Muscle of arm (tissue), 12 donors: ENCODE measurements around the gene GNA15. TPM values are rescaled to one million over a fixed set of nuclear protein-coding genes. Genes with fewer than 3 reads are reported as not detected.

ENCODE experiments used
- DNase-seq: peaks from one replicate; pipeline ENCODE4 v3.0.0-alpha.2; 2013
- polyA plus RNA-seq, 12 donors: library from polyadenylated mRNA; unstranded; fragments of 120-200 nt; gene quantifications; one replicate each; pipeline ENCODE4 v1.2.1, GENCODE V29; 2013; ENCODE audit not compliant: insufficient read length in 12 of 12

GNA15 gene
- polyA plus RNA-seq, 12 donors = 0.93 to 8.7 (median 1.5) TPM; not detected in 2

DNA sequence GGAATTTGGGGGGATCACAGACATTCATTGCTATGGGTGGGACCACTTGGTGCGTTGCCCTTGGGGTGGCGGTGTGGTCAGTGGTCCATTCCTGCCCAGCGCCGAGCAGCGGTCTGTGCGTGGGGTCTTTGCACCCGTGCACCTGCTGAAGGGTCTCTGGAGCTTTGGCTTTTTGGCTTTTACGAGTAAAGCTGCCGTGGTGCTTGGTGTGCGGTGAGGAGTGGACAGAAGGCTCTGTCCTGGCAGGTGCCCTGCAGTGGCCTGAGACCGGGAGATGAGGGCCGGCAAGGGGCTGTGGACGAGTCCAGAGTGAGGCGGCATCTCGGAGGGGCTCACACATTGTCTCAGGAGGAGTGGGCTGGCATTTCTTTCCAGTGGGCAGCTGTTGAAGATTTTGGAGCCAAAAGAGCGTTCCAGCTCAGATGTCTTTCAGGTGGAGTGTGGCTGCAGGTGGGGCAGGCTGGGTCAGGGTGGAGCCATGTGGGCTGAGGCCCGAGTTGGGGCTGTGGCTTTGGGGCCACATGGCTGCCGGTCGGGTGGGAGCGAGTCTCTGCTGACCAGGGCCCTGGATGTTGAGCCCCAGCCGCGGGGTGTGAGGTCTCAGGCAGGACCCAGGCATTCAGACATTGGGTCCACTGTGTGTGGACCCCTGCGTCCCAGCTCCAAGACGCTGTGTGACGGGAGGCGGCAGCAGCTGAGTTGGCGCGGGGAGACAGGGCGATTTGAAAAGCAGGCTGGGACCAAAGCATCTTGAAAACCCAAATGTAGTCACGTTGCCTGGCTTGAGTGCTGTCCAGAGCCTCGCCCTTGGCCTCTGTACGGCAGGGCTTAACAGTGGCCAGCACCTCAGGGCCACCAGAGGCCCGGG lies 30.0 kb upstream of the GNA15 start:
- DNase-seq = no peak

DNA sequence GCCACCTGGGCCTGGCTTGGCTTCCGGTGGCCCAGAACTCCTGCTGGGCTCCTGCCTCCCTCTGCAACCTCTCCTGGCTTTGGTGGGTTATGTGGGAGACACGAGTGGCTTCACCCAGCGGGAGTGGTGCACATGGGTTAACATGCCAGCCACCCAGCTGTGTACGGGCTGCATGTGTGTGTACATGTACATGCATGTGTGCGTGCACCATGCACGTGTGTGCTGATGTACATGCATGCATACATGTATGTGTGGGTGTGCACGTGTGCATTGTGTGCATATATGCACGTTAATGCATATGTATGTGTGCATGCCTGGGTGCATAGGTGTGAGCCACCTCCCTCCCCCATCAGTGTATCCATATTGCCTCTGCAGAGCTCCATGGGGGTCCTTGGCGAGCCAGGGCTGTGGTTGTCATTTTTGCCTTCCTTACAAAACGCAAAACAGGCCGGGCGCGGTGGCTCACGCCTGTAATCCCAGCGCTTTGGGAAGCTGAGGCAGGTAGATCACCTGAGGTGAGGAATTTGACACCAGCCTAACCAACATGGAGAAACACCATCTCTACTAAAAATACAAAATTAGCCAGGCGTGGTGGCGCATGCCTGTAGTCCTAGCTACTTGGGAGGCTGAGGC lies 29.2 kb upstream of the GNA15 start:
- no peak for DNase-seq

DNA sequence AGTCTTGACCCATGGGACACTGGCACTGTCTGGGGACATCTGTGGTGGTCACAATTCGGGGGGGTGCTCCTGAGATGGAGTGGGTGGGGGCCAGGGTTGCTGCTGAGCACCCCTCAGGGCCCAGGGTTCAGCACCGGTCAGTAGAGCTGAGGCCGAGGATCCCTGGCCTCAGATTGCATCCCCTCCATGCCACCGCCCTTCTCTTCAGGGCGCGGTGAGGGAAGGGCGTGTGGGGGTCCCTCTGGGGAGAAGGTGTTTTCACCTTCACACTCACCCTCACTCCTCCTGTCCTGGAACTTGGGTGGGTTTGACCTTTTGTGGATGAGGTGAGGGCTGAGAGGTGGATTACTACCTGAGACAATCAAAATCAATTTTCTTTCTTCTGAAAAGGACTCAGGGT lies 28.2 kb upstream of the GNA15 start:
- no peak for DNase-seq

DNA sequence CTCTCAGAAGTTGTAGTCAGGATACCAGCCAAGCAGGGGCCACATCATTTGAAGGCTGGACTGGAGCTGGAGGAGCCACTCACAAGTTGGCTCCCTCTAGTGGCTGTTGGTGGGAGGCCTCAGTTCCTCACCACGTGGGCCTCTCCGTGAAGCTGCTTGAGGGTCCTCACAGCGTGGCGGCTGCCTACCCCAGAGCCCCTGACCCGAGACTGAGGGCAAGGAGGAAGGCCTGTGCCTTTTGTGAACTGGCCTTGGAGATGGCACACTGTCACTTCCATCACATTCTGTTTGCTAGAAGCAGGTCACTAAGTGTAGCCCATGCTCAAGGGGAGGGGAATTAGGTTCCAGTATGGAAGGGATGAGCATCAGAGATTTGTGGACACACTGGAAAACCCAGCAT lies 27.1 kb upstream of the GNA15 start:
- DNase-seq = no peak

DNA sequence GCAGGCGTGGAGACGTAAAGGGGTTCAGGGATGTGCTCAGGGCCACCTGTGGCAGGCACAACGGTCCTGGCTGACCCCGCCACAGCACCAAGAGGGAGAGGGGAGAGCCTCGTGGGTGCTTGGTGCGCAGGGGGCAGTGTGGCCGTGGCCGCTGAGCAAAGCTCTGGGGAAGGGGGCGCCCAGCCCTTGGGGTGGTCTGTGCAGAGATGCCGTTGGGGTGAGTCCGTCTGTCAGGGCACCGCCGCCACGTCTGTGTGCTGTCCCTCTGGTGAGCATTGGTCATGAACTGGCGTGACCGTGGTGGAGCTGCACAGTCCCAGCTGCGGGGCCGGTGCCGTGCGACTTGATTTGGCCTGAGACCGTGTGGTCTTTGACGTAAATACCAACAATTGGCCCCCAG lies 26.3 kb upstream of the GNA15 start:
- no peak for DNase-seq

DNA sequence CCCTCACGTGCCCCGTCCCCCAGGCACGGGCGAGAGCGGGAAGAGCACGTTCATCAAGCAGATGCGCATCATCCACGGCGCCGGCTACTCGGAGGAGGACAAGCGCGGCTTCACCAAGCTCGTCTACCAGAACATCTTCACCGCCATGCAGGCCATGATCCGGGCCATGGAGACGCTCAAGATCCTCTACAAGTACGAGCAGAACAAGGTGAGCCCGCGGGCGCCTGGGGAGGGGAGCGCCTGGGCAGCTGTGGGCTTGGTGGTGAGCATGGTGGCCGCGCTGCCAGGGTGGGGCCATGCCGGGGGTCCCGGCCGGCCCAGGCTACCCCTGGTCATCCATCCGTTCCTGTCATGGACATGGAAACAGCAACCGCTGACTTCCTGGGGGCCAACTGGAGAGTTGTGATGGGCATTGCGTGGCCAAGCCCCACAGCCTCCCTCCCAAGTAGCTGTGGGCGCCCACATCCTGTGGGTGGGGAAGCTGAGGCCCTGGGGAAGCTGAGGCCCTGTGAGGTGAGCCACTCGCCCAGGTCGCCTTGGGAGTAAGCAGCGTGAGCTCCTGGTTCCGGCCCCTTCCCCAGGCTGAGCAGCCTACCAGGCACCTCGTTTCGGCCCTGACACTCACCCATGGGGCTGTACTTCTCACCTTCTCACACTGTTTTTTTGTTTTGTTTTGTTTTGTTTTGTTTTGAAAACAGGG lies 25.6 kb upstream of the GNA15 start:
- DNase-seq = no peak

DNA sequence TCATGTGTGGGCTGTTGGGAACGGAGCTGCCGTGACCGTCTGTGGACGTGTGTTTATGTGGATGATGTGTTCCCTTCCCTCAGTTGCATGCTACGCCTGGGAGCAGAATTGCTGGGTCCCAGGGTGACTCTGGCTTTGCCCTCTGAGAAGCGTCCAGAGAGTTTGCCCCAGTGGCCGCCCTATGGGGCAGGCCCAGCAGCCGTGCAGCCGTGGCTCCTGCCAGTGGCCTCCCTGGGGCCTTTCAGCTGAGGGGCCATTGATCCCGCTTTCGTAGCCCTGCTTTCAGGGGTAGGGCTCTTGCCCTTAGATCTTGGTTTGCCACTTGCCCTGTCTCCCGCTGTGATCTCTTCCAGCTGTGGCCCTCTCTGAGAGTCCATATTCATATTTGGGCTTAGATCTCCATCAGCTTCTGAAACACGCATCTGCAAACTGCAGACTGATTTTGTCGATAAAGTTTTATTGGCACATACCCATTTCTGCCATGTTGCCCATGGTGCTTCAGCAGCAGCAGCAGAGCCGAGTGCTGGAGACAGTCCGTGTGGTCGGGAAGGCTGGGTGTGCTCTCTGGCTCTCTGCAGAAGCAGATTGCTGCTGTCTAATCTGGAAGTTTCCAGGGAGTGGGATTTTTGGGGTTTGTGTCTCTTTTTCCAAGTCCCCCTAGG lies 24.1 kb upstream of the GNA15 start:
- no peak for DNase-seq

DNA sequence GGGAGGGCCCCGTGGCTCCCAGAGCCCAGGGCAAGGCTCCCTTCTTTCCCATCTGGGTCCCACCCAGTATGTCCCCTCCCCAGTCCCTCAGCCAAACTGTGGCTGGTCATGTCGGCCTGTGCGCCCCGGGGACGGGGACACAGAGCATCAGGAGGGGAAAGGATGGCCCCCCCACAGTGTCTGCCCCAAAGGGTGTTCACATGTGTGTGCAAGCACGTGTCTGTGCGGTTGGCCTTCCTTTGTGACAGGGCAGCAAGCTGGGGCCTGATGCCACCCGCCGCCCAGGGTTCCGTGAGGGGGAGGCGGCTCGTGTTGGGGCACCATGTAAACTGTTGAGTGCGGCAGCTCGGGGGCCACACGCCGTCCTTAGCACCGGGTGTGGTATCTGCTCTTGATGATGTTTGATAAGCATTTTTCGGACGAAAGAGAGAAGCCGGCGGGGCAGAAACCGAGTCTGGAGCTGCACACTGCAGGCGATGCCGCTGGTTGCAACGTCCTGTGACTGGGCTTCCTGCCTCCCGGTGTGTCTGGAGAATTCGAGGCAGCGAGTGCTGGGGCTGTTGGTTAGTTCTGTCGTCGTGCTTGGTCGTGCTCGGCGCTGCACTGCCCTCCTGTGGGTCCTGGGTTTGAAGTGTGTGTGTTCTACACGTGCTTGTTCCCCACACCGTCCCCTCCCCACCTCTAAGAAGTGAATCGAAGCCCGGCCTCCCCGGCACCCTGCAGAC lies 23.3 kb upstream of the GNA15 start:
- DNase-seq = no peak

DNA sequence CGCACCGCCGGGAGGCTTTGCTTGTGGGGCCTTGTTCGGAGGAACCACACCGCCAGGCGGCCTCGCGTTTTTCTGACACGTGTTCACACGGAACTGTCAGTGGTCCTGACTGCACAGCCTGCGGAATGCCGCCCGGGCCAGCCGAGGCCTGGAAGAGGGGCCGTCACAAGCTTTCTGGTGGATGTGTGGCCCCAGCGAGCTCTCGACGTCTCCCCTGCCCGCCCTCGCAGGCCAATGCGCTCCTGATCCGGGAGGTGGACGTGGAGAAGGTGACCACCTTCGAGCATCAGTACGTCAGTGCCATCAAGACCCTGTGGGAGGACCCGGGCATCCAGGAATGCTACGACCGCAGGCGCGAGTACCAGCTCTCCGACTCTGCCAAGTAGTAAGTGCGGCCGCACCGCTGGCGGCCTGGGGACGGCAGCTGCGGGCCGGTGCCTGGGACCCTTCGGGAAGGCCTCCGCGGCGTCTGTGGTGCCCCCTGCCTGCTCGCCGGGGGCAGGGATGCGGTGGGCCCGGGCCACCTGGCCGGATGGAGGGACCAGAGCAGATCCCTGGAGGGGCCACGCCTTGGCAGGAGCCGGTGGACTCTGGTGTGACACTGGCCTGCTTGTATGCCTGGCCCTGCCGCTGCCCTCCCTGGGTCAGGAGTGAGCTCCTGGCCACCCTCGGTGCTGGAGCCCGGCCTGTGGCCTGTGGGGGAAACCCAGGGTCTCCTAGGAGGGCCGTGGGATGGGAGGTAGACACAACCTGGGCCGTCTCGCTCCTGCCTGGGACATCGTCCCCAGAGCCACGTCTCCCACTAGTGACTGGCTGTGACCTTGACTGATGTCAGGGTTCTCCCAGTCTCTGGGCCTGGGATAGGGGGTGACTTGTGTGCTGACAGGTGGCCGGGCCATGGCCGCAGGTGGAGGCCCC lies 22.5 kb upstream of the GNA15 start:
- no peak for DNase-seq

DNA sequence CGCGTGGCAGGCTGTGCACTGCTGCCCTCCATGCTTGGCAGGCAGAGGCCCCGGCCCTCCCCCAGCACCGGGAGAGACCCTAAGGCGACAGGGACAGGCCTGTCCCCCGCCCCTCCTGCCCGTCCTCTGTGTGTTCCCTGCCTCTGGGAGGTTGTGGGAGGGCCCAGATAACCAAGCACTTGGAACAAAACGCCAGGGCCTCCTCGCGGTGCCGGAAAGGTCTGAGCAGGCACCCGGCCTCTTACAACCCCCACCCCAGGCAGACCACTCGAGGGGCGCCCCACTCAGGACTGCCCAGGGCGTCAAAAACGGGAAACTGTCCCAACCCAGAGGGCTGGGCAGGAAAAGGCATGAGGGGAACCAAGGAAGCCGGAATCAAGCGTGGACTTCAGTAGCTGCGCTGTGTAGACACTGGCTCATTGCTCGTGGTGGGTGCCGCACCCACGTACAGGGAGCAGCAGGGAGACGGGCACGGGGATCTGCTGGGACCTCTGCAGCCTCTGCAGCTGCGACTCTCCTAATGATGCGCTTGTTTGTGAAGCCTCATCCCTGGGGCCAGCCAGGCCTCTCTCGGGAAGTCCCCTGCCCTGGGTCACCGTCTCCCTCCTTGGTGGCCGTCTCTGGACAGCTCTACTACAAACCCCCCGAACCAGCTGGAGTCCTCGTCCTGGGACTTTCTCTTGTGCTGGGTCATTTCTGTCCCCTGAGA lies 21.7 kb upstream of the GNA15 start:
- DNase-seq = no peak

DNA sequence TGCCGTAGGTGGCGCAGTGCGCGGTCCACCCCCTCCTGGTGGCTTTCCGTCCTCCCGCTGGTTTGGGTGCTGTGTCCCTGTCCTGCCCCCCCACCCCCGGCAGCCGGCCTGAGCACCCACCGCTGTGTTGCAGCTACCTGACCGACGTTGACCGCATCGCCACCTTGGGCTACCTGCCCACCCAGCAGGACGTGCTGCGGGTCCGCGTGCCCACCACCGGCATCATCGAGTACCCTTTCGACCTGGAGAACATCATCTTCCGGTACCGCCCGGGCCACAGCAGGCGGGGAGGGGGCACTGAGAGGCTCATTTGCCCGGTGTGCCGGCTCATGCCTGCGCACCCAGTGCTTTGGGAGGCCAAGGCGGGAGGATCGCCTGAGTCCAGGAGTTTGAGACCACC lies 21.0 kb upstream of the GNA15 start:
- DNase-seq = no peak

DNA sequence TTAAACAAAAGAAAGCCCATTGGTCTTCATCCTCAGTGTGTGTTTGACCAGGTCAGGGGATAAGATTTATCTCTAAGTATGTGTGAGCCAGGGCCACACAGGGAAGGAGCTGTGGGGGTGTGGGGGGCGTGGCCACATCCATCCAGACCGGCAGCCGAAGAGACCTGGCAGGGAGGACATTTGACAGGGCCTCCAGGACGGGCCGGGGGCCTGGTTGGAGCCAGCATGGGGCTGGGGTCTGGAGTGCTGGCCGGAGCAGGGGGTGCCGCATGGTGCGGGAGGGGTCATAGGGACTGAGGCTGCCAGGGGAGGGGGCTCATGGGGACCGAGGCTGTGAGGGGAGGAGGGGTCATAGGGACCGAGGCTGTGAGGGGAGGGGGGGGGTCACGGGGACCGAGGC lies 20.4 kb upstream of the GNA15 start:
- no peak for DNase-seq

DNA sequence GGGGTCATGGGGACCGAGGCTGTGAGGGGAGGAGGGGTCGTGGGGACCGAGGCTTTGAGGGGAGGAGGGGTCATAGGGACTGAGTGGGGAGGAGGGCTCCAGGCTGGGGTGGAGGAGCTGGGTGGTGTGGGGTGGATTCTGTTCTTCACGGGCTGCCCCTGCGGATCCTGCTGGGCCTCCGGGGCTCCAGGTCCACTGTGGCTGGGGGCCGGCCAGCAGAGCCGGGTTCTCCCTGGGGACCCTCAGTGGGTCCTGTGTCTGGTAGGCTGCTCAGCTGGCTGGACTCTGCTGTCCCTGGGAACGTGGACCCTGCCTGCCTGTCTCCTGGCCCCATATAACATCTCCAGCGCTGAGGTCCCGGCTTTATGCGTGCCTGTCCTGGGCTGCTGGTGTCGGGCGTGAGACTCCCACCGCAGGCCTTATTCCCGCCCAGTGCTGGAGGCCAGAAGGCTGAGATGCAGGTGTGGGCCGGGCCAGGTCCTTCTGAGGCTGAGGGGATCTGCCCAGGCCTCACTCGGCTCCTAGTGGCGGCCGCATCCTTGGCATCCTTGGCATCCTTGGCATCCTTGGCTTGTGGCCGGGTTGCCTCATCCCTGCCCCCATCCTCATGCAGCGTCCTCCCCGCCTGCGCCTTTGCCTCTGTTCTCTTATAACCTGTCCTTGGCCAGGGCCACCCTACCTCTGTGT lies 19.8 kb upstream of the GNA15 start:
- DNase-seq = no peak

DNA sequence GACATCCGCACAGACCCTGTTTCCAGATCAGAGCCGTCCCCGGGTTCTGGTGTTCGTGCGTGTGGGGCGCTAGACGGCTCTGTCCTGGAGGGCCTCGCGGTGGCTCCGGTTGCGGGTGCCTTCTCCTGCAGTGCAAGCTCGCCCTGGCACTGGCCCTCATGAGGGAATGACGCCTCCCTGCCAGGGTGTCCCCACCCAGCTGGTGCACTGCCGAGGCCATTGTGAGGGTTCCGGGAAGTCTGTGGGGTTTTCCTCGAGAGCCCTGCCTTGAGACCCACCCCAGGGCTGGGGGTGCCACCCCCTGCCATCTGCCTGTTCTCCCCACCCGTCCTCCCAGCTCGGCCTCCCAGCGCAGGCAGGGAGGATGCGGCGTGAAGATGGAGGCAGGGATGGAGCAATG lies 19.2 kb upstream of the GNA15 start:
- DNase-seq = no peak

DNA sequence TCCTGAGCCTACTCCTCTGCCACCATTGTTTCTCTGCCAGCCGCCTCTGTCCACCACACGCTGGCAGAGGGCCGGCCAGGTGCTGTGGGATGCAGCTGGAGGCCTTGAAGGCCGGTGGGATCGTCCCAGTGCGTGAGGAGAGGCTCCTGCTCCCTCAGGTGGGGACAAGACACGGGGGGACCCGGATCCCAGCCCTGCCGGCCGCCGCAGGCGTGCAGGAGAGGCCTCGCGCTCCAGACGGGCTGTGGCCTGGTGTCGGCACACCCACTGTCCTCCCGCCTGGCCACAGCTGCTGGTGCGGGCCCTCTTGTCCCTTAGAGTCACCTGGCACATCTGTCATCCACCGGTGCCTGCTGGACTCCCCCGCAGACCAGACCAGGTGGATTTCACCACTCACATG lies 18.1 kb upstream of the GNA15 start:
- DNase-seq = no peak

DNA sequence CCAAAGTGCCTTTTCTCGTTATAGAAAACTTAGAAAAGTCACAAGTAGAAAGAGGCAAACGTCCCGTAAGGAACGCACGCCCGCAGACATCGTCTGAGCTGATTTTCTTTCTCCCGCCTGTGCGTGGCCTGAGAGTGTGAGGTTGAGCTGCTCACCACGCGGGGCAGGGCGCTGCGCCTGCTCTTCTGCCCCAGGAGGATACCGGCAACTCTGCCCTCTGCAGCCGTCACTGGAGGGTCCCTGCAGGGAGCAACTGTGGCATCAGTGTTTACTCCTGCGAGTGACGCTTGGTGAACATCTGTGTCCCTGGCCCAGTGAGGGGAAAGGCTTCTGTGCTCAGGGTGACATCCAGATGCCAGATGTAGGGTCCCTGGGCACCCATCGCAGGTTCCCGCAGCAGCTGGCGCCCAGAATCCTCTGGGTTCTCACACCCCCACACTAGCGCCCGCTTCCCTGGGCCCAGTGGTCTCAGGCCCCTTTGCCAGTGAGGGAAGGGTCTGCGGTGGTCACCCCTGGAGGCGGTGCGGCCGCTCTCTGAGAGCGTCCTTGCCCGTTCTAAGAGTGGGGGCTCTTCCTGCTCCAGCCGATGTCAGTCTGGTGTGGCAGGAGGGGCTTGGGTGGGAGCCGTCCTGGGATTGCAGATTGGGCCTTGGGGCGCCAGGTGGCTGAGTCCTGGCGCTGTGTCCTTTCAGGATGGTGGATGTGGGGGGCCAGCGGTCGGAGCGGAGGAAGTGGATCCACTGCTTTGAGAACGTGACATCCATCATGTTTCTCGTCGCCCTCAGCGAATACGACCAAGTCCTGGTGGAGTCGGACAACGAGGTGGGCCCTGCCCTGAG lies 17.4 kb upstream of the GNA15 start:
- no peak for DNase-seq

DNA sequence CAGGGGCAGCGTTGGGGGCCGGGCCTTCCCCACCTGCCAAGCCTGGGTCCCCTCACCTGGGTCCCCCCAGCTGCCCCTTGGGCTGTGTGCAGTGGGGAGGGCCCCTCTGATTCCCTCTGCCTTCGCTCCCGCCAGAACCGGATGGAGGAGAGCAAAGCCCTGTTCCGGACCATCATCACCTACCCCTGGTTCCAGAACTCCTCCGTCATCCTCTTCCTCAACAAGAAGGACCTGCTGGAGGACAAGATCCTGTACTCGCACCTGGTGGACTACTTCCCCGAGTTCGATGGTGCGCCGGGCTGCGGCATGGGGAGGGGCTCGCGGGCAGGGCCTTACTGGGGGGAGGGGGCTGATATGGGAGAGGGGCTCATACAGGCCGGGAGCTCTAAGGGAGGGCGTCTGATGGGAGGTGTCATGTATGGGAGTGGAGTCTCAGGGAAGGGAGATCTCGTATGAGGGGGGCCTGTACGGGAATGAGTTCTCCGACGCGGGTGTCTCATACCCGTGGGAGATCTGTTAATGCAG lies 16.7 kb upstream of the GNA15 start:
- DNase-seq = no peak
